Transverse colon (tissue), 4 donors: Measurements from ENCODE around the gene LIN52.

ENCODE experiments used
- CTCF ChIP-seq, 5 experiments: fragments of 200-600 bp in 3 of 5; fragments of 450-650 bp in 2 of 5; sonication (generic) in 3 of 5; IDR thresholded peaks; 1 replicate in 2 of 5; 2 replicates in 3 of 5; pipeline ENCODE4 v1.5.1; 2016 to 2017; ENCODE audit warnings: antibody characterized with exemption in 5 of 5, inconsistent platforms in 3 of 5, mild to moderate bottlenecking in 2 of 5, moderate library complexity in 1 of 5
- POLR2AphosphoS5 ChIP-seq, 3 donors: sonication (generic); formaldehyde crosslinking; IDR thresholded peaks; one replicate each; pipeline ENCODE4 v1.6.1; 2016; ENCODE audit warnings: antibody characterized with exemption in 3 of 3

DNA sequence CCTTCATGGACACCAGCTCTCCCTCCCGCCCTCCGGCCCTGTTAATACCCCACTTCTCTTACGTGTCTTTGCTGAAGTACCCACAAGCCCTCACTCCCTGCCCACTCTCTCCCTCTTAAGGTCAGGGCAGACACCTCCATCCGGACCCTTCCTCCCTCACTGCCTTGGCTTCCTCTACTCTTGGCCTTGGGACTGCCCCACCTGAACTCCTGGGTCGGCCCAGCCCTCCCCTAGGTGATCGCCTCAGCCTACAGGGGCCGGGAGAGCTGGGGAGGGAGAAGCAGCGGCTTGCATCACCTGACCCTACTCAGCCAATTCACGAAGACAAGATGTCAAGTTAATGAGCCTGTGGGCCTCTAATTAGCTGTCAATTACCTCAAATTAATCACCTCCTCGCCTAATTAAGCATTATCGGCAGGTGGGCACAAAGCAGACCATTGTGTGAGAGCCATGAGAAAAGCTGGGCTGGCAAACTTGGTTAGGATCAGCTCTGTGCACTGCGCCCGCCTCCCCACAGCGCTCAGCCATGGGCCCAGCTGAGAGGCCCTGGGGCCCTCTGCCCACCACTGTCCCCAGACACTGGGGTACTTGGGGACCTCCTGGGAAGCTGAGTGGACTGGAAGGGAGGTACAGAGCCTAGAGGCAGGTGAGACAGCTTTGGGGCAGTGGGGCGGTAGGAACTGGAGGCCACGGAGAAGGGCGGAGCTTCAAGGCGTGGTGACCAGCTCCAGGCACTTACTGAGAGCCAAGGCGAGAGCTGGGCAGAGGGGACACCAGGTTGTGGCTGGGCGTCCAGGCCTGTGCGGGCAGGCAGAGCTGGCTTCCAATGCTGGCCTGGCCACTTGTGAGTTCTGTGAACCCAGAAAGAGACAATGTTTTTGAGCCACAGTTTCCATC is 129.4 kb downstream of the LIN52 start:
- TF ChIP-seq CTCF (IDR thresholded peaks at IDR 0.05), result no peak
- TF ChIP-seq POLR2AphosphoS5 (IDR thresholded peaks at IDR 0.05), result no peak
